Astrocyte of the cerebellum (primary cell): Measurements from ENCODE around the gene CACNA2D3.

Experiments used
- DNase-seq: peaks from one replicate; pipeline ENCODE4 v3.0.0-alpha.2; 2011; ENCODE audit warnings: low read depth
- H3K4me3 ChIP-seq: 2 replicates; pipeline ENCODE4 v1.5.1; 2011; ENCODE audit warnings: mild to moderate bottlenecking, low read depth, low read length, moderate library complexity
- in situ Hi-C: cut with HindIII; loops from 2 replicates; pipeline ENCODE4 v1.10.0; 2017; ENCODE audit warnings: low sequenced_read_pairs
- TF ChIP-seq, protein P1 (sequence below): IDR thresholded peaks from 2 replicates; pipeline ENCODE4 v1.5.1; 2012; ENCODE audit warnings: low read length, low read depth, moderate library complexity, mild to moderate bottlenecking; ENCODE audit errors: missing control alignments

CACNA2D3 gene

DNA sequence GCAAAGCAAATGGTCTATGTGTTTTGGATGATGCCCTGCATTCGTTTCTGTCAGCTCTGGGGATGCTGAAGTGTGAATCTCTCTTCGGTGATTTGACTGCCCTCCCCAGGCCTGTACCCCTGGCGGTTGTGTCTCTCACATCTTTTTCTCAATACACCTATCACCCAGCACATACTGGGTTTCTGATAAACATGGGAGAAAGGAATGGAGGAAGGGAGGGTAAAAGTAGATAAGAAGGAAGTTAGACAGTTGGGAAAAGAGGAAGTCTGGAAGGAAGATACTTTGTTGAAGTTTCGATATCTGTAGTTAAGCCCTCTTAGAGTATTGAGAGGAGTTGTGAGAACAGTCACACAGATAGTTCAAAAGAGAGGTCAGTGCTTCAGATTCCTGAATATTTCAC lies 841.3 kb downstream of the CACNA2D3 start:
- in situ Hi-C loops = loop anchor here (25.0 kb wide), 1 partner anchor 524 kb away; the partner anchor contains the start of gene WNT5A
- no peak overlapping the region for H3K4me3 ChIP-seq
- TF ChIP-seq, protein P1, sequence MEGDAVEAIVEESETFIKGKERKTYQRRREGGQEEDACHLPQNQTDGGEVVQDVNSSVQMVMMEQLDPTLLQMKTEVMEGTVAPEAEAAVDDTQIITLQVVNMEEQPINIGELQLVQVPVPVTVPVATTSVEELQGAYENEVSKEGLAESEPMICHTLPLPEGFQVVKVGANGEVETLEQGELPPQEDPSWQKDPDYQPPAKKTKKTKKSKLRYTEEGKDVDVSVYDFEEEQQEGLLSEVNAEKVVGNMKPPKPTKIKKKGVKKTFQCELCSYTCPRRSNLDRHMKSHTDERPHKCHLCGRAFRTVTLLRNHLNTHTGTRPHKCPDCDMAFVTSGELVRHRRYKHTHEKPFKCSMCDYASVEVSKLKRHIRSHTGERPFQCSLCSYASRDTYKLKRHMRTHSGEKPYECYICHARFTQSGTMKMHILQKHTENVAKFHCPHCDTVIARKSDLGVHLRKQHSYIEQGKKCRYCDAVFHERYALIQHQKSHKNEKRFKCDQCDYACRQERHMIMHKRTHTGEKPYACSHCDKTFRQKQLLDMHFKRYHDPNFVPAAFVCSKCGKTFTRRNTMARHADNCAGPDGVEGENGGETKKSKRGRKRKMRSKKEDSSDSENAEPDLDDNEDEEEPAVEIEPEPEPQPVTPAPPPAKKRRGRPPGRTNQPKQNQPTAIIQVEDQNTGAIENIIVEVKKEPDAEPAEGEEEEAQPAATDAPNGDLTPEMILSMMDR = no peak
- DNase-seq = no peak

DNA sequence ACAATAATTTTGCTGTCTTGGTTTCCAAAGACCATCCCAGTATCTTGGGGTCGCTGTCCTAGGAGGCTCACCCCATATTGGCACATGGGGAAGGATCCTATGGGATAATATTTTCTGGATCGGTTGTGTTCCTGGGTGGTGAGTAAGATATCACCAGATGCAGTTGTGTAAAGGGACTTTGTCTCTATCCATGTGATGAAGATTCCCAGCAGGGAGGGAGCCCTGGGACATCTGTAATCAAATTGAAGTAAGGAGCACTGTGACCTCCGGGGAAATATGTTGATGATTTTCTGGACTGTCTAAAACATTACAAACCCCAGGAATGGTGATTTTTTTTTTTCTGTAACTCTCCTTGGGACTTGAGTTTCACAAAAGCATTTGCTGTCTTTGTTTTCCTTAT lies 841.7 kb downstream of the CACNA2D3 start:
- TF ChIP-seq, protein P1 = no peak
- no peak for DNase-seq
- H3K4me3 ChIP-seq = no peak overlapping the region
- in situ Hi-C loops = loop anchor here (25.0 kb wide), 1 partner anchor 523 kb away; the partner anchor contains the start of gene WNT5A

DNA sequence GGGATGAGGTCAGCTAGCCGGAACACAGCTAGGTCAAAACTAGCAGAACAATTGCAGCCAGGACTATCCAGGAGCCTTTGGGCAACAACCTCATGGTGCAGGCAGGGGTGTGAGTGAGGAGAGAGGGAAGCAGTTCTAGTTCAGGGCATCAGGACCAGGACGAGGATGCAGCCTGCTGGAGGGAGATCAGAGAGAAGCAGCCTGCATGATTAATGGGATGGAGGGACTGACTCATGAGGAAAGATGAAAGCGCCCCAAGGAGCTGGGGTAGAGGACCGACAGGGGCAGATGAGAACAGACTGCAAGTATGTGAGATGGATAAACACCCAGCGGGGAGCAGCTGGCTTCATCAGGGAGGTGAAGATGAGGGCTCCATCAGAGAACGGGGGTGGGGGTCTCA lies 843.4 kb downstream of the CACNA2D3 start:
- no peak overlapping the region for H3K4me3 ChIP-seq
- TF ChIP-seq, protein P1 = no peak
- DNase-seq = peak; percentile 90
- in situ Hi-C loops = loop anchor here (25.0 kb wide), 1 partner anchor 522 kb away; the partner anchor contains the start of gene WNT5A

DNA sequence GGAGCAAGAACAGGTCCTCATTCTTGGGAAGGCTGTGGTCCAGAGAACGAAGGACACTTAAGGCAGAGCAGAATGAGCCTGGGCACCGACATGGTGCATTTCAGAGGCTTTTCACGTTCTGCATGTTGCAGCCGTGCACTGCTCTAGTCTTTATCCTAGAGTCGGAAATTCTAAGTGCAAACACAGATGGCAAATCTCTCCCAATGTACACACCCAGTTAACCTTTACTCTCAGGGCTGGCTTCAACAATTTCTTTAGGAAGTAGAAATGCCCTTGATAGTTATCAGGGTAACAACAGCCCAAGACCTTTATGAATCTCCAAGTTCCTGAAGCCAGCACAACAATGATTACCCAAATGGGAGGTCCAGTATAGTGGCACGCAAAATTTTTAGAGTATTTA lies 844.6 kb downstream of the CACNA2D3 start:
- no peak overlapping the region for H3K4me3 ChIP-seq
- DNase-seq = no peak
- in situ Hi-C loops = loop anchor here (25.0 kb wide), 1 partner anchor 520 kb away; the partner anchor contains the start of gene WNT5A
- TF ChIP-seq, protein P1 = no peak

DNA sequence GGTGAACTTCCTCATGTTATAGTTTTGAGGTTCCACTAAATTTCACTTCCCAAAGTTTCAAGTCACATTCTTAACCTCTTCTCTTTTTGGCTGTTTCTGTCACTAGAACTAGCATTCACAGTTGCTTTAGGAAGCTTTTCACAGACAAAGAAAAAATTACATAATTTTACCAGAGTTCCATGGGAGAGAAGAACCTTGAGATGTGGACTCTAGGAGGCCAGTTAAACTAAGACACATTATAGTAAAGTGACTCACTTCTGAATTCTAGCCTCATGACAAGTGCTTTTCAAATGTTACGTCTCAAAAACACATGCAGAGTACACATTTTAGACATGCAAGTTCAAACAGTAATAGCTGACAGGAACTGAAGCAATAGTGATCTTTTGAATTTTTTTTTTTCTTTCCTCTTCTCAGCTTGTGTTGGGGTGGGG lies 845.4 kb downstream of the CACNA2D3 start:
- no peak for DNase-seq
- TF ChIP-seq, protein P1 = no peak
- H3K4me3 ChIP-seq = no peak overlapping the region
- in situ Hi-C loops = loop anchor here (25.0 kb wide), 1 partner anchor 520 kb away; the partner anchor contains the start of gene WNT5A

DNA sequence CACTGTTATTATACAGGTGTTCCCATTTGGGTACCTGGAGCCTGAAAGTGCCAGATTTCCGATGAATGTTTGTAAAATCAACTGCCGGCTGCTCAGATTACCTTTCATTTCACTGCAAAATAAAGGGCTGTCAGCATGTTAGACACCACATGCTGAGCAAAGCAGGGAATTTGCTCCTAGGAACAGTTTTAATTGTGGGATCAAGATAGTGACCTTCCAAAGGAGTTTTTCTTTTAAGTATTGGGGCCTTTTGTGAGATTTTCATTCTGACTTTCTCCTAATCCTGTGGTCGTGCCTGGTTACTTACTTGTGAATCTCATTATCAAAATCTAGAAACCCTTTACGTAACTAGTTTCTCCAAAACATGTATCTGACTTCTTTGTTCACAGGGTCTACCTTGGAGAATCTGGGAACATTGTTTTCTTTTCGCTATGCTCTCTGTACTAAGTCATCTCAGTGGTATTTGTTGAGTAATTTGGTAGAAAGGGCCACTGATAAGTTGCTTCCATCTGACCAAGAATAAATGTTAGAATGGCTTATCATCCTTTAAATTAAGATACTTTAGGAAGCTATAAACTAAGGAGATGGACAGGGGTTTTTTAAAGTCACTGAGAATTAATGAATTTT lies 846.3 kb downstream of the CACNA2D3 start:
- in situ Hi-C loops = loop anchor here (25.0 kb wide), 1 partner anchor 519 kb away; the partner anchor contains the start of gene WNT5A
- H3K4me3 ChIP-seq = no peak overlapping the region
- DNase-seq = peak; percentile 72
- TF ChIP-seq, protein P1 = no peak
